ENCODE measurements around the gene CCDC185. TPM values are rescaled to one million over a fixed set of nuclear protein-coding genes. Genes with fewer than 3 reads are reported as not detected.

Gene CCDC185
- total and polyA plus RNA-seq, 10 of the 15 experiments (the other 5 are each of a cell fraction or from before 2014, with no cell fraction given) = not detected

DNA sequence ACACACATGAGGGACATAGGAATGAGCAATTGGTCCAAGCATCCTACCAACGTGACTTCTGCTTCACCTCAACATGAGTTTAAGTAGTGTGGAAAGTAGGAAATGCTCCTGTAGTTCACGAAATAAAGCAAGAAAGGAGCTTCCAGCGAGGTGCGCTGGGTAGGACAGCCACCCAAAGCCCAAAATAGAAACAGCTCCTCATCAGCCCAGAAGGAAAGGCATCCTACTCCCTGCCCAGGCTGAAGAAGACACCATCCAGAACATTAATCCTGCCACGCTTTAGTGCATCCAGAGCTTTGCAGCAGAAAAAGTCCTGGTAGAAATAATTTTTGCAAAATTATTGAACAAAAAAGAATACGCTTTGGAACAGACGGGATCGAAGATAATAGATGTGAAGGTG, 25.9 kb downstream of the CCDC185 start (continued):
- TF ChIP-seq POLR2AphosphoS2 (IDR thresholded peaks at IDR 0.05; ENCODE audit: low read depth, low read length) = no peak
- TF ChIP-seq RB1 (IDR thresholded peaks at IDR 0.05; ENCODE audit: borderline replicate concordance) = no peak

DNA sequence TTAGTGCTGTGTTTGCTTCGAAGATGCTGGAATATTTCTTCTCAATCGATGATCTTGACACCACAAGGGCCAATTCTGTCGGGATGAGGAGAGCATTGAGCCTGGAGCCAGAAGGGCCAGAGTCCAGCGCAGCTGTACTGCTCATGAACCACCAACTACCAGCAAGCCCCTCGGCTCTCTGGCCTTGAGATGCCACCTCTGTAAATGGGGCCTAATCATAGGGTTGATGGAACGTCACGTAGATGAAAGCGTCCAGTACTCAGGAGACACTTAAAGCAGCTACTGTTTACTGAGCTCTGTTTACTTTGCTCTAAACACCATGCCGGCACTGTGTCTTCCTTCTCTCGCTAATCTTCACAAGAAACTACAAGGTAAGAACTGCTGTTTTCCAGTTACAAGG, 26.3 kb downstream of the CCDC185 start:
- POLR2A ChIA-PET = no interaction called here
- ATAC-seq (no peak), FAIRE-seq (no peak), DNase-seq (ENCODE audit: low read depth, low spot score) (no peak)
- Histone ChIP-seq H3K4me3 (no peak overlapping the region), H3K9me3 (replicated peaks; ENCODE audit: control insufficient read depth, insufficient read depth, low read length) (no peaks in the 10 kb centered on the region), H3K9ac (ENCODE audit: control insufficient read depth, insufficient read depth, low read length) (no peak overlapping the region), H2AFZ (ENCODE audit: control insufficient read depth, low read depth, low read length) (no peak overlapping the region), H3K4me1 (ENCODE audit: control insufficient read depth, insufficient read depth, low read length) (no peaks in the 10 kb centered on the region), H3K79me2 (ENCODE audit: control insufficient read depth, insufficient read depth, low read length) (no peaks in the 10 kb centered on the region), H3K27me3 (replicated peaks in 1 of 2; ENCODE audit: control insufficient read depth in 2 of 2, insufficient read depth in 2 of 2, low read length in 1 of 2) (no peaks in the 10 kb centered on the region), H3K4me2 (ENCODE audit: control insufficient read depth, insufficient read depth) (no peak overlapping the region), H3K36me3 (ENCODE audit: control insufficient read depth in 2 of 2, insufficient read depth in 2 of 2, low read length in 1 of 2) (no peaks in the 10 kb centered on the region), H3K27ac (ENCODE audit: control insufficient read depth, insufficient read depth) (no peak overlapping the region), H4K20me1 (ENCODE audit: control insufficient read depth, insufficient read depth) (no peaks in the 10 kb centered on the region)
- intact Hi-C loops (cut with micrococcal nuclease; ENCODE audit: unreplicated experiment) = no loop called here
- no peak for TF ChIP-seq HCFC1 (IDR thresholded peaks at IDR 0.05; ENCODE audit: low read length)
- no peak for TF ChIP-seq KAT2A (conservative IDR thresholded peaks at IDR 0.05; ENCODE audit: control insufficient read depth, low read depth, low read length)
- no peak for TF ChIP-seq LARP7 (IDR thresholded peaks at IDR 0.05)
- TF ChIP-seq PML (IDR thresholded peaks at IDR 0.05; ENCODE audit: low read length) = no peak
- no peak for TF ChIP-seq BRCA1 (IDR thresholded peaks at IDR 0.05; ENCODE audit: low read depth, low read length)
- TF ChIP-seq YBX1 (IDR thresholded peaks at IDR 0.05) = no peak
- TF ChIP-seq KDM1A (IDR thresholded peaks at IDR 0.05; ENCODE audit: borderline replicate concordance) = no peak
- SMC1A ChIA-PET (ENCODE audit: uncharacterized antibody, unreplicated experiment) = interaction anchor here (1.1 kb wide), 1 partner anchor 45 kb away, joined by 3 read pairs; no protein-coding TSS in a partner anchor
- BruUV-seq (replicated peaks) = no TSS peak
- CTCF ChIA-PET = no interaction called here
- RAD21 ChIA-PET (ENCODE audit: unreplicated experiment) = no interaction called here
- in situ Hi-C loops (cut with MboI) = no loop called here
- WGBS (ENCODE audit: insufficient coverage, insufficient replicate concordance, low lambda C conversion rate, missing lambda C conversion rate) = 39% methylated on average over 10 of the region's 10 CpGs
